Fibroblast of upper back skin (primary cell): Measurements from ENCODE around the gene FCHSD2.
A peak's percentile ranks its signal among the peaks of the same experiment; 100 is the strongest.
"Not testable (repeated sequence)": the region's sequence is repeated elsewhere in the genome, so short reads cannot be mapped to it uniquely, and the experiment has no call there.

Experiments used
- DNase-seq: peaks from one replicate; pipeline ENCODE4 v3.0.0-alpha.2; 2013

Gene FCHSD2

GRCh38 chr11:73002214-73002613 is 139.9 kb downstream of the FCHSD2 start:
- no peak for DNase-seq

- peak; percentile 69 for DNase-seq
These were observed 140.5 kb downstream of the FCHSD2 start for GRCh38 chr11:73001615-73002014.

- DNase-seq, result no peak
These were observed 143.4 kb downstream of the FCHSD2 start for GRCh38 chr11:72998676-72999075.

- no peak for DNase-seq
These were observed 145.2 kb downstream of the FCHSD2 start for GRCh38 chr11:72996959-72997358.

- DNase-seq, result no peak
These were observed 152.4 kb downstream of the FCHSD2 start for GRCh38 chr11:72989727-72990126.

- no peak for DNase-seq
These were observed 153.3 kb downstream of the FCHSD2 start for GRCh38 chr11:72988821-72989220.

- no peak for DNase-seq
These were observed 156.5 kb downstream of the FCHSD2 start for GRCh38 chr11:72985645-72986044.

GRCh38 chr11:72984453-72985077 is 157.6 kb downstream of the FCHSD2 start:
- DNase-seq, result no peak

- no peak for DNase-seq
These were observed 158.6 kb downstream of the FCHSD2 start for GRCh38 chr11:72983560-72983959.

- DNase-seq, result no peak
These were observed 160.0 kb downstream of the FCHSD2 start for GRCh38 chr11:72981971-72982685.

- DNase-seq, result no peak
These were observed 161.0 kb downstream of the FCHSD2 start for GRCh38 chr11:72981080-72981479.

- not testable (repeated sequence) for DNase-seq
These were observed 164.3 kb downstream of the FCHSD2 start for GRCh38 chr11:72977782-72978181.

- DNase-seq, result not testable (repeated sequence)
These were observed 165.6 kb downstream of the FCHSD2 start for GRCh38 chr11:72976522-72976892.

- peak; percentile 90 for DNase-seq
These were observed 166.2 kb downstream of the FCHSD2 start for GRCh38 chr11:72975778-72976521.

GRCh38 chr11:72974487-72975205 is 167.5 kb downstream of the FCHSD2 start:
- no peak for DNase-seq

GRCh38 chr11:72972496-72973128 is 169.5 kb downstream of the FCHSD2 start:
- peak; percentile 73 for DNase-seq

GRCh38 chr11:72971192-72971967 is 170.7 kb downstream of the FCHSD2 start:
- DNase-seq, result no peak

GRCh38 chr11:72970557-72971118 is 171.5 kb downstream of the FCHSD2 start:
- no peak for DNase-seq

GRCh38 chr11:72969894-72970335 is 172.2 kb downstream of the FCHSD2 start:
- DNase-seq, result peak; percentile 85

- DNase-seq, result no peak
These were observed 173.7 kb downstream of the FCHSD2 start for GRCh38 chr11:72968390-72968789.

- DNase-seq, result no peak
These were observed 176.4 kb downstream of the FCHSD2 start for GRCh38 chr11:72965672-72966071.

GRCh38 chr11:72962717-72963116 is 179.4 kb downstream of the FCHSD2 start:
- DNase-seq, result no peak
